NCI-H1105 (cell line): ENCODE measurements around the gene BBX.

Experiments
- DNase-seq: peaks from one replicate; lab custom pipeline; 2025; lab: John Stamatoyannopoulos, UW

Gene BBX

DNA sequence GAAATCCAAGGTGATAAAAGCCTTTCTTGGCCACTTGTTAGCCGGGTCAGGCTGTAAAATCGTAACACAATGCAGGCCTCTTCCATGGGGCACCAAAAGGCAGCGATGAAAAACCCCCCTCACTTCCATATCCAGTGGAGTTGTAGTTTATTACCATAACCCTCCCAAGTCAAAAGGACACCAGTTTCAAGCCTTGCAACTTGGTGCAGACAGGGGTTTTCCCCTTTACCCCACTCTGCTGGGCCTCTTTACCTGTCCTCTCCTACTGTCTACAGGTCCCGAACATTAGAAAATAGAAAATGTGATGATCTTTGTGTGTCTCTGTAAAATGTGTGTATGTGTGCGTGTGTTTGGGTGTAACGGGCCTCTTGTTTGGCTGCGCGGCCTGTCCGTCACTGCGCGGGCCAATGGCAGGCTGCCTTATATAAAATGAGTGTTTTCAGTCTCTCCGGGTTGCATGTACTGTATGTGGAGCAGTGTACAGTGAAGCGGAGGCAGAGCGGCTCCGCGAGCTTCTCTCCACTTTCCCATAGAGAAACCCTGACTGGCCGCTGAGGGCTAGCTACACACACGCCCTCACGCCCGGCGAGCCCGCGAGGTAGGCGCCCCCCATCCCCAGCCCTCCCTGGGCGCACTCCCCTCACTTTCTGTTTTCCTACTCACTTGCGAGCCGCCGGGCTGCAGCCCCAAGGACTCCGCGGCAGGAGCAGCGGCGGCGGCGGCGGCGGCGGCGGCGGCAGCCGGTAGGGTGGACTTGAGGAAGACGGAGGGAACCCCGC lies at the start of gene BBX:
BBX (plus strand) TSS at position 453 of the 779 bp plus-strand sequence. CDS start 187,499 bp downstream, outside the sequence.
- DNase-seq: peak; percentile 90

GRCh38 chr3:107476462-107476861 lies 46.3 kb upstream of the BBX start:
- no peak for DNase-seq

GRCh38 chr3:107487490-107487889 lies 35.3 kb upstream of the BBX start:
- no peak for DNase-seq

- DNase-seq: no peak
Measured at GRCh38 chr3:107488942-107489341, 33.8 kb upstream of the BBX start.

DNA sequence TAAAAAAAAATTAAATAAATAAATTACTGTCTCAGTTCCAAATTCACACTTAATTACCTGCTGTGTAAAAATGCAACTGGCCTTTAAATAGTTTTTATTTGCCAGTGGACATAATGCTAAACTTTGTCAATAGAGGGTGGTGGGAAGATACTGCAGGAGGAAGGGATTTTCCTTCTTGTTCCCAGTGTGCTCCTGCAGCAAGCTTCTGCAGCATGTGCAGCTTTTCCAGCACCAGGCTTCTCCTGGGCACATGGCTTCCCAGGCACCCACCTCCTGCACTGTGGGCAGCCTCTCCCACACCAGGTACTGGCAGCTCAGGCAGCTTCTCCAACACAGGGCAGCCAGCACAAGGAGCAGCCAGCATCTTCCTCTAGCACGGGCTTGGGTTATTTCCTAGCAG lies 29.6 kb upstream of the BBX start:
- no peak for DNase-seq

DNA sequence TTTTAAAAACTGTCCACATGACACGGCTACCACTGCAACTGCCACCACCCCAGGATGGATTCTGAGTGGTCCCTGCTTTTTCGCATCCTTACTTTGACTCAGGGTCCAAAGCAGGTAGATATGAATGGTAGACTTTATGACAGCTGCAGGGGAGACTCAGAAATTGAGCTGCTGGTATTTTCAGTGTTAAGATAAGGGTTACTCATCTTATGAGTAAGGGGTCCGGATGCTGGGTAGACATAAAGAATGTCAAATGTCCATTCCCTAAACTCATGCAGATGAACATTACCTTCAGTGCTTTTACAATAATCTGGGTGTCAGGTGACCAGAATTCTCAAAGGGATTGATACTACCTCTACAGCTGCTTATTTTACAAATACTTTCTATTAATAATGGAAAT lies 25.9 kb upstream of the BBX start:
- no peak for DNase-seq

DNA sequence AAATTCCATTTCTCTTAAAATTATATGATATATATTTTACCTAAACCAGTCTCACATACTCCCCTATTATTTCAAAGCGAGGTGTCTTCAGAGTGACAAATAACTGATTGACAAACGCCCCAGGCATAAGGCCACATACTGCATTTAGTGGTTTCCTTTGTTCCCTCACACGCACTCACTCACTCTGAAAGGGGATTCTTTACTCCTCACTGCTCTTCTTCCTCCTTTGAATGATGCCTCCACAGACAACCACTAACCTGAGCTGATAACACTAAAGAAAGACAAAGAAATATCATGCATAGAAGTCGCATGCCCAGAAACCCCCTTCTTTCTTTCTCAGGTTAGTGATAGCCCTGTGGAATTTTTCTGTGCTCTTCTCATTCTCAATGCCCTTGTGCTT lies 24.1 kb upstream of the BBX start:
- DNase-seq: no peak

DNA sequence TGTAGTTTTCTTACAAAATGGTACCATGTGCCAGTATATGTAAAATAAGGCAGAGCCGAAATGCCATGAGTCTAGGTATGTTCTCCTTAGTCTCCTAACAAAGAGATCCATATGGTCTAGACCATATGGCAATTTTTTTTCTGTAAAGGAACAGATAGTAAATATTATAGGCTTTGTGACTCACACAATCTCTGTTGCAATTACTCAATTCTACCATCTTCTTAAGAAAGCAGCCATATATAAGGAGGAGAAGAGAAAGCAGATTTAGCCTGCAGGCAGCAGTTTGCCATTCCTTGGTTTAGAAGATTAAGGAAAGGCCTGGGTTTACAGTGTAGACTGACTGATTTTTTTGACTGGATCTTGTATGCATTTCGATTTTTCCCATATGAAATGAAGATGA lies 16.3 kb upstream of the BBX start:
- DNase-seq: no peak

- DNase-seq: no peak
Measured at GRCh38 chr3:107508331-107508730, 14.4 kb upstream of the BBX start.

DNA sequence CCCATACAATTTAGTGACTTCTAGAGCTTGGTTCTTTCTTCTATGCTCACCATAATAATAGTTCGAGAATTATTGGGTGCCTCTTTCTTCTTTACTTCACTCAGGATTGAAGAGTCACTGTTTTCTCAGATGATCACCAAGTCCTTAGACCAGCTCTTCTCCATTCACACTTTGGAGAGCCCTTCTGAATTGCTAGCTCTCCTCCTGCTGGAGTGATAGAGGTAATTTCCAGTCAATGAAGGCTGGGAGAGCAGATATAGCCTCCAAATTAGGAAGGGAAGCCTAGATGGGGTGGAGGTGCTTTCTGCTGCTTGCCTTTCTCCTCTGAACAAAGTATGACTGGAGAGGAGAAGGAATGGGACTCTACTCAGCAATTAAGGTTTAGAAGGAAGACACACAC lies 10.7 kb upstream of the BBX start:
- DNase-seq: no peak

- no peak for DNase-seq
Measured at GRCh38 chr3:107514453-107514852, 8.3 kb upstream of the BBX start.

DNA sequence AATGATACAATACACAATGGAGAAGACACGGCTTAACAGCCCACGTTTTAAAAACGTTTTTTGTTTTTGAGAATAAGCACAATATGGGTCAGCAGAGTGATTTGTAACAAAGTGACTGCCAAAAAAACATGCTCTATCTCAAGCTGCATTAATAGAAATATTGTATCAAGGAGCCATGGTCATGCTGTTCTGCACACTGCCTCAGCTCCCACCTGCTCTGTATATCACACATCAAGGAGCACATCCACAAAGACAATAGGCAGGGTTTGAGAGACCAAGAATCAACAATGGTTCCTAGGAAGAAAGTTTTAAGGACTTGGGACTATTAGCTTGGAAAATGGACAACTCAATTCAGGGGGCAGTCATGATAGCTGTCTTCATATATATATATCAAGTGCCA lies 6.3 kb upstream of the BBX start:
- no peak for DNase-seq

GRCh38 chr3:107520535-107520934 lies 2.2 kb upstream of the BBX start:
- no peak for DNase-seq

- DNase-seq: no peak
Measured at GRCh38 chr3:107521469-107522059, 1.2 kb upstream of the BBX start.

DNA sequence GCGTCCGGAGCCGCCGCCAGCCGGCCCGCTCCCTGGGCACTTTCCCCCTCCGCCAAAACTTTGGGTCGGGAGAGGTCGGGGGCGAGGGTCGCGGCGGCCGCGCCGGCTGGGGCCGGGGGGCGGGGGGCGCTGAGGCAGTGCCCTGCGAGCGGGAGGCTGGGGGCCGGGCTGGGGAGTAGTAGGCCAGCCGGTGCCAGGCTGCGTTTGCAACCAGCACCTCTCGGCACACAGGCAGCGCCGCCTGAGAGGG lies 452 bp downstream of the BBX start:
- DNase-seq: peak; percentile 66

GRCh38 chr3:107523539-107524325 lies 970 bp downstream of the BBX start:
- DNase-seq: peak; percentile 66

DNA sequence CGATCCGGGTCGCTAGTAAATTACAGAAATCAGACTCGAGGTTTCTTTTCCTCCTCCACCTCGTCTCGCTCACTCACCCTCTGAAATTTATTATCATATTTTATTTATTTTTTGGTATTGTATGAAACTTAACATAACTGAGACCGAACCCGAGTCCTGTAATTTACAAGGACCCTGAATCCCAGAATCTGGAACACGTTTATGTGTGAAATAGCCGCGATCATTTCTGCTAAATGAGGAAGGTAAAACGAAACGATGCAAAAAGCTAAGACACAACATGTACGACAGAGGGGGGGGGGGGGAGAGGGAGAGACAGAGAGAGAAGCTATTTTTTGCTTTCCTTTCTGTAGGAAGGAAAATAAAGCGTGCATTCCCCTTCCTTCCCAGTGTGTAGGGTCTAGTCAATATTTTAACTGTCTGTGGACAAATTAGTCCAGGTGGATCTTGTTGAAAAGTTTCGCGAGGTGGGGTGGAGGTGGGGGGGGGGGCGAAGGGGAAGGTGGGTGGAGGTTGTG lies 1.6 kb downstream of the BBX start:
- DNase-seq: no peak

GRCh38 chr3:107524841-107525643 lies 2.3 kb downstream of the BBX start:
- DNase-seq: no peak

DNA sequence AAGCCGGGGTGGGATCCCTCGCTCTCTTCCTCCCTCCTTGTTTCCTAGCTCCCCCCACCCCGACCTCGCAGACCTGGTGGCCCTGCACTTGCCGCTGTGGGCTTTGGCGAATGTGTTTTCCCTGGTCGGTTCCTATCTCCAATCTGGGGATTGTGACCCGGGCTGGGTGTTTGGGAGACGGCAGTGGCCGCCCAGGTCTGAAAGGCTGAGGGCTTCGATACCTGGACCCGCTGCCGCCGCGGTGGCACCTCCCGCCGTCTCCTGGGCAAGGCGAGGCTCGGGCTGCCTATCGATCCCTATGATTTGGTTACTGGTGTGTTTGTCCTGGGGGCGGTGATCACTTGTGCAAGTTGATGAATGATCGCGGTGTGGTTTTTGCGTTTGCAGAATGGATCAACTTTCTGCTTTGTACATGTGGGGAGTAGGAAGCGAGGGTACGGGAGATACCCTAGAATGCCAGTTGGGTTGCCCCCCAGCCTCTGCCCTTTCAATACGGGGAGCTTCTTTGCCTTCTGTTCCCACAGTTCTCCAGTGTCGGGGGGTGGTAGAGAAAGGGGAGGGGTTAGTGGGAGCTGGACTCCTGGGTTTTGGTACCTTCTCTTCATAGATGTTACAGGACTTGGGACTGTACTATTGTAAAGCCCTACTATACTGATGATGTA lies 3.0 kb downstream of the BBX start:
- peak; percentile 31 for DNase-seq

GRCh38 chr3:107531917-107532469 lies 9.2 kb downstream of the BBX start:
- no peak for DNase-seq

GRCh38 chr3:107540857-107541256 lies 18.1 kb downstream of the BBX start:
- no peak for DNase-seq
